HFFc6 (cell line): Measurements from ENCODE around the gene EPS15. TPM values are rescaled to one million over a fixed set of nuclear protein-coding genes. Genes with fewer than 3 reads are reported as not detected.
"Not testable (repeated sequence)": the region's sequence is repeated elsewhere in the genome, so short reads cannot be mapped to it uniquely, and the experiment has no call there.

Source experiments
- DNase-seq: peaks from one replicate; pipeline ENCODE4 v3.0.0-alpha.2; 2018
- H3K27ac Mint-ChIP-seq: 2 replicates; pipeline ENCODE4 v1.8.0; 2020; ENCODE audit warnings: mild to moderate bottlenecking, mixed read lengths
- H3K27me3 Mint-ChIP-seq: 2 replicates; pipeline ENCODE4 v1.8.0; 2021; ENCODE audit warnings: mild to moderate bottlenecking, moderate library complexity, mixed read lengths; ENCODE audit not compliant: insufficient read depth
- H3K36me3 Mint-ChIP-seq: 2 replicates; pipeline ENCODE4 v1.8.0; 2021; ENCODE audit warnings: low read depth, mixed read lengths
- H3K4me1 Mint-ChIP-seq: 2 replicates; pipeline ENCODE4 v1.8.0; 2020; ENCODE audit warnings: low read depth, mixed read lengths
- H3K4me3 Mint-ChIP-seq: 2 replicates; pipeline ENCODE4 v1.8.0; 2020; ENCODE audit warnings: mild to moderate bottlenecking, moderate library complexity, mixed read lengths
- H3K9me3 Mint-ChIP-seq: 2 replicates; pipeline ENCODE4 v1.8.0; 2020; ENCODE audit warnings: mild to moderate bottlenecking, mixed read lengths
- total RNA-seq, 6 experiments: library from RNA; stranded (reverse); fragmentation: NEBNext Ultra II Directional; extraction: Animal tissue kit (Norgen Biotek cat#: 25700); gene quantifications; 2 replicates in 1 of 6; 3 replicates in 5 of 6; pipeline ENCODE4 v1.2.3, GENCODE V29; 2021
- TF ChIP-seq, protein P1 (sequence below): fragments of 200-600 bp; sonication (generic); IDR thresholded peaks from 2 replicates; pipeline ENCODE4 v1.5.0; 2021; ENCODE audit warnings: antibody characterized with exemption, mild to moderate bottlenecking

EPS15 gene
- total RNA-seq, 6 experiments from 2014 or later: 45.2 to 55.7 (median 49.6) TPM

DNA sequence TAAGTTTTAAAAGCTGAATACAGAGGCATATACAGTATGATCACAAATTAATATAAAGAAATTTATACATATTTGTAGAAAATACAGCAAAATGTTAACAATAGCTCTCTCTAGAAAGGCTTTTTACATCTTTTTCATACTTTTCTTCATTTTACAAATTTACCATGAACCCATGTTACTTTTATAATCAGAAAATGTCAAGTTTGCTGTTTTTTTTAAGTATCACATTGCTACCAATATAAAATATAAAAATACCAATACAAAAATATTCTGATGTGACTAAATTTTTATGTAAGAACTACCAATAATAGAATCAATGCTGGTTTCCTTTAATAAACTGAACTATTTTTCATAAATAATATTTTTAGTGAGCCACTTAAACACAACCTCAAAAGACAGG lies 104.3 kb downstream of the EPS15 start:
- no peak for DNase-seq
- Mint-ChIP-seq H3K27ac (no peak overlapping the region), H3K4me3 (no peak overlapping the region), H3K27me3 (no peaks in the 10 kb centered on the region; the same call in 1 of the 2 replicates), H3K36me3 (peaks cover 22% of the 10 kb centered on the region), H3K4me1 (peaks cover 47% of the 10 kb centered on the region), H3K9me3 (no peaks in the 10 kb centered on the region)
- TF ChIP-seq, protein P1, sequence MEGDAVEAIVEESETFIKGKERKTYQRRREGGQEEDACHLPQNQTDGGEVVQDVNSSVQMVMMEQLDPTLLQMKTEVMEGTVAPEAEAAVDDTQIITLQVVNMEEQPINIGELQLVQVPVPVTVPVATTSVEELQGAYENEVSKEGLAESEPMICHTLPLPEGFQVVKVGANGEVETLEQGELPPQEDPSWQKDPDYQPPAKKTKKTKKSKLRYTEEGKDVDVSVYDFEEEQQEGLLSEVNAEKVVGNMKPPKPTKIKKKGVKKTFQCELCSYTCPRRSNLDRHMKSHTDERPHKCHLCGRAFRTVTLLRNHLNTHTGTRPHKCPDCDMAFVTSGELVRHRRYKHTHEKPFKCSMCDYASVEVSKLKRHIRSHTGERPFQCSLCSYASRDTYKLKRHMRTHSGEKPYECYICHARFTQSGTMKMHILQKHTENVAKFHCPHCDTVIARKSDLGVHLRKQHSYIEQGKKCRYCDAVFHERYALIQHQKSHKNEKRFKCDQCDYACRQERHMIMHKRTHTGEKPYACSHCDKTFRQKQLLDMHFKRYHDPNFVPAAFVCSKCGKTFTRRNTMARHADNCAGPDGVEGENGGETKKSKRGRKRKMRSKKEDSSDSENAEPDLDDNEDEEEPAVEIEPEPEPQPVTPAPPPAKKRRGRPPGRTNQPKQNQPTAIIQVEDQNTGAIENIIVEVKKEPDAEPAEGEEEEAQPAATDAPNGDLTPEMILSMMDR: no peak

GRCh38 chr1:51411820-51412219 lies 107.2 kb downstream of the EPS15 start:
- H3K9me3 Mint-ChIP-seq, H3K4me3 Mint-ChIP-seq, H3K27me3 Mint-ChIP-seq, DNase-seq, H3K27ac Mint-ChIP-seq: not testable (repeated sequence)
- Mint-ChIP-seq H3K4me1 (peaks cover 23% of the 10 kb centered on the region), H3K36me3 (peaks cover 22% of the 10 kb centered on the region)

- peak overlapping the region; percentile 40 for H3K27ac Mint-ChIP-seq
- H3K4me1 Mint-ChIP-seq: peaks cover 18% of the 10 kb centered on the region
- TF ChIP-seq, protein P1: no peak
- H3K27me3 Mint-ChIP-seq: peaks cover 2% of the 10 kb centered on the region
- 0 out of 2 replicates have a peak overlapping the region, but pooled peaks have one; percentile 28 for H3K4me3 Mint-ChIP-seq
- H3K9me3 Mint-ChIP-seq: no peaks in the 10 kb centered on the region
- DNase-seq: peak; percentile 21
- peaks cover 30% of the 10 kb centered on the region for H3K36me3 Mint-ChIP-seq
Observed at GRCh38 chr1:51410568-51411460, 108.3 kb downstream of the EPS15 start.

DNA sequence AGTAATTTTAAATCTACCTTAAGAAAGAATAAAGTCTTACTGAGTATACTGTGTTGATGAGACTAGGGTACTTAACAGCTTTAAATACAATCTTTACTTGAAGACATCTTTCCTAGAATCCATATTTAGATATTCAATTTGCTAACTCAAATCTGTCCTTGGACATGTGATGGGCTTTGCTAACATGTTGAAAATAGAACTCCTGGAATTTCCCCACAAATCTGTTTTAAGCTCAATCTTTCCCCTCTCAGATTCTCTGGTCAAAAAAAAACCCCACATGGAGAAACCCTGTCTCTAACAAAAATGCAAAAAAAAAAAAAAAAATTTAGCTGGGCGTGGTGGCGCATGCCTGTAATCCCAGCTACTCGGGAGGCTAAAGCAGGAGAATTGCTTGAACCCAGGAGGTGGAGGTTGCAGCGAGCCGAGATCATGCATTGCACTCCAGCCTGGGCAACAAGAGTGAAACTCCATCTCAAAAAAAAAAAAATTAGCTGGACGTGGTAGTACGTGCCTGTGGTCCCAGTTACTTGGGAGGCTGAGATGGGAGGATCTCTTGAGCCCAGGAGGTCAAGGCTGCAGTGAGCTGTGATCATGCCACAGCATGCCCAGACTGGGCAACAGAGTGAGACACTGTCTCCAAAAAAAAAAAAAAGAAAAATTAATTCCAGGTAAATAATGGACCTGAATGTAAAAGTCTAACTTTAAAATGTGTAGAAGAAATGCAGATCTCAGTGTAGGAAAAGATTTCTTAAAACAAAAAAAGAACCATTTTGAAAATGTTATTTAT lies 109.1 kb downstream of the EPS15 start:
- not testable (repeated sequence) for H3K9me3 Mint-ChIP-seq, DNase-seq, H3K27me3 Mint-ChIP-seq, H3K27ac Mint-ChIP-seq
- peaks cover 18% of the 10 kb centered on the region for H3K4me1 Mint-ChIP-seq
- peaks cover 35% of the 10 kb centered on the region for H3K36me3 Mint-ChIP-seq
- 0 out of 2 replicates have a peak overlapping the region, but pooled peaks have one; percentile 28 for H3K4me3 Mint-ChIP-seq

DNA sequence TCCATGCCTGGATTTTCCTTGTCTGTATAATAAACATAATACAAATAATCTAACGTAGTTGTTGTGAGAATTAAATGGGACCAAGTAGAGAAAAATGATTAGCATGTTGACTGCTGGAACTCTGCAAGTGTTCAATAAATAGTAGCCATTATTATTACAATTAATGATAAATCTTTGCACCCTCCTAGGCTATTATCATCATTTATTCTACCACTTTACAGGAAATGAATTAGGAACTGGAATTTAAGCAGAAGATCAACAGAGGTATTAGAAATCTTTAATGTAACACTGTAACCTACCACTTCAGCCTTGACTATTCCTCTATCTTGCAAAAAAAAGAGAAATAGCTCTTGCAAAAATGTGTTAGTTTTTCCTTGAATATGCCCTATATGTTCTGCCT lies 126.8 kb downstream of the EPS15 start:
- no peaks in the 10 kb centered on the region for H3K27me3 Mint-ChIP-seq
- no peak for DNase-seq
- no peaks in the 10 kb centered on the region for H3K4me1 Mint-ChIP-seq
- H3K36me3 Mint-ChIP-seq: peaks cover 25% of the 10 kb centered on the region
- TF ChIP-seq, protein P1: no peak
- no peak overlapping the region for H3K4me3 Mint-ChIP-seq
- no peaks in the 10 kb centered on the region for H3K9me3 Mint-ChIP-seq
- no peak overlapping the region for H3K27ac Mint-ChIP-seq

- not testable (repeated sequence) for H3K4me3 Mint-ChIP-seq, DNase-seq, H3K27me3 Mint-ChIP-seq, H3K4me1 Mint-ChIP-seq, H3K27ac Mint-ChIP-seq
- Mint-ChIP-seq H3K36me3 (peaks cover 41% of the 10 kb centered on the region), H3K9me3 (peaks cover 14% of the 10 kb centered on the region)
Observed at GRCh38 chr1:51390641-51391040, 128.4 kb downstream of the EPS15 start.

- H3K4me1 Mint-ChIP-seq, H3K27me3 Mint-ChIP-seq: not testable (repeated sequence)
Observed at GRCh38 chr1:51387288-51387687, 131.8 kb downstream of the EPS15 start.

GRCh38 chr1:51386259-51386658 lies 132.8 kb downstream of the EPS15 start:
- H3K27me3 Mint-ChIP-seq, H3K27ac Mint-ChIP-seq, DNase-seq, H3K4me1 Mint-ChIP-seq, H3K4me3 Mint-ChIP-seq: not testable (repeated sequence)
- H3K36me3 Mint-ChIP-seq: peaks cover 56% of the 10 kb centered on the region
- H3K9me3 Mint-ChIP-seq: peaks cover 27% of the 10 kb centered on the region

More at GRCh38 chr1:51387288-51387687, 131.8 kb downstream of the EPS15 start:
- DNase-seq, H3K4me3 Mint-ChIP-seq, H3K27ac Mint-ChIP-seq: not testable (repeated sequence)
- peaks cover 27% of the 10 kb centered on the region for H3K9me3 Mint-ChIP-seq
- H3K36me3 Mint-ChIP-seq: peaks cover 63% of the 10 kb centered on the region
